H1 (cell line): ENCODE results near the gene ATPAF1. TPM values are rescaled to one million over a fixed set of nuclear protein-coding genes. Genes with fewer than 3 reads are reported as not detected.

Experiments used
- BCL11A ChIP-seq, 2 experiments: IDR thresholded peaks; one replicate each; pipeline ENCODE4 v1.6.1; 2011; ENCODE audit warnings: low read depth in 2 of 2, low read length in 2 of 2, mild to moderate bottlenecking in 2 of 2
- CEBPB ChIP-seq: IDR thresholded peaks from 2 replicates; pipeline ENCODE4 v1.6.1; 2012; ENCODE audit warnings: low read depth, low read length
- TAF7 ChIP-seq: optimal IDR thresholded peaks from 2 replicates; pipeline ENCODE3; 2011; ENCODE audit warnings: low read depth, mild to moderate bottlenecking, inconsistent platforms, low read length, moderate library complexity, borderline replicate concordance
- polyA plus RNA-seq, 7 experiments: library from polyadenylated mRNA; depleted of rRNA in 3 of 7; stranded (reverse) in 5 of 7; unstranded in 2 of 7; fragments of >200 nt in 5 of 7; fragments of 200-250 nt in 2 of 7; gene quantifications; 1 replicate in 5 of 7; 2 replicates in 1 of 7; 4 replicates in 1 of 7; pipeline versions ENCODE4 v1.2.1 to v1.2.3, GENCODE V29; 2011 to 2013; ENCODE audit warnings: missing spikeins in 2 of 7, mixed read lengths in 2 of 7
- total RNA-seq: library from RNA; stranded (reverse); fragmentation: NEBNext Ultra II Directional; extraction: Animal tissue kit (Norgen Biotek cat#: 25700); gene quantifications from 2 replicates; pipeline ENCODE4 v1.2.1, GENCODE V29; 2021
- TF ChIP-seq, protein P1 (sequence below): fragments of 300-600 bp; sonication (generic); IDR thresholded peaks from 2 replicates; pipeline ENCODE4 v1.7.1; 2012; ENCODE audit warnings: low read length, moderate library complexity, mild to moderate bottlenecking, inconsistent platforms; ENCODE audit not compliant: insufficient replicate concordance

Gene ATPAF1
- total and polyA plus RNA-seq, 2 of the 8 experiments (the other 6 are each of a cell fraction or from before 2014, with no cell fraction given) = 46.7 to 55.9 TPM

DNA sequence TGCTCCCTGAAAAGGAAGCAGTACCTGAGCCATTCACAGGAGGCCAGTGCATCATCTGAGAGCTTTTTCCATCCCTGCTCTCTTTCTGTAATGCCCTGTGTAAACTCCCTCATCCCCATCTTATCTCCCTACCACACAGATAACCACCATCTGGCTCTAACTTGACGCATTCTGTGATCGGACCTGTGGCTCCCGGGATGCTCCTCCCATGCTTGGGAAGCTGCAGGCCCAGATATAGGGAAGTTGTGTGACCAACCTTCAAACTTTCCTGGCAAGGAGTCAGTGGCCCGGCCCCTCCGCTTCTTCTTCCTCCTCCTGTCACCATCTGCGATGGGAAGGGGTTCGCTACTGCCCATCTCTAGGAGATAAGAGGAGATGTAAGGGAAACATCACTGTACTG lies 85.2 kb downstream of the ATPAF1 start (continued):
- TF ChIP-seq, protein P1, sequence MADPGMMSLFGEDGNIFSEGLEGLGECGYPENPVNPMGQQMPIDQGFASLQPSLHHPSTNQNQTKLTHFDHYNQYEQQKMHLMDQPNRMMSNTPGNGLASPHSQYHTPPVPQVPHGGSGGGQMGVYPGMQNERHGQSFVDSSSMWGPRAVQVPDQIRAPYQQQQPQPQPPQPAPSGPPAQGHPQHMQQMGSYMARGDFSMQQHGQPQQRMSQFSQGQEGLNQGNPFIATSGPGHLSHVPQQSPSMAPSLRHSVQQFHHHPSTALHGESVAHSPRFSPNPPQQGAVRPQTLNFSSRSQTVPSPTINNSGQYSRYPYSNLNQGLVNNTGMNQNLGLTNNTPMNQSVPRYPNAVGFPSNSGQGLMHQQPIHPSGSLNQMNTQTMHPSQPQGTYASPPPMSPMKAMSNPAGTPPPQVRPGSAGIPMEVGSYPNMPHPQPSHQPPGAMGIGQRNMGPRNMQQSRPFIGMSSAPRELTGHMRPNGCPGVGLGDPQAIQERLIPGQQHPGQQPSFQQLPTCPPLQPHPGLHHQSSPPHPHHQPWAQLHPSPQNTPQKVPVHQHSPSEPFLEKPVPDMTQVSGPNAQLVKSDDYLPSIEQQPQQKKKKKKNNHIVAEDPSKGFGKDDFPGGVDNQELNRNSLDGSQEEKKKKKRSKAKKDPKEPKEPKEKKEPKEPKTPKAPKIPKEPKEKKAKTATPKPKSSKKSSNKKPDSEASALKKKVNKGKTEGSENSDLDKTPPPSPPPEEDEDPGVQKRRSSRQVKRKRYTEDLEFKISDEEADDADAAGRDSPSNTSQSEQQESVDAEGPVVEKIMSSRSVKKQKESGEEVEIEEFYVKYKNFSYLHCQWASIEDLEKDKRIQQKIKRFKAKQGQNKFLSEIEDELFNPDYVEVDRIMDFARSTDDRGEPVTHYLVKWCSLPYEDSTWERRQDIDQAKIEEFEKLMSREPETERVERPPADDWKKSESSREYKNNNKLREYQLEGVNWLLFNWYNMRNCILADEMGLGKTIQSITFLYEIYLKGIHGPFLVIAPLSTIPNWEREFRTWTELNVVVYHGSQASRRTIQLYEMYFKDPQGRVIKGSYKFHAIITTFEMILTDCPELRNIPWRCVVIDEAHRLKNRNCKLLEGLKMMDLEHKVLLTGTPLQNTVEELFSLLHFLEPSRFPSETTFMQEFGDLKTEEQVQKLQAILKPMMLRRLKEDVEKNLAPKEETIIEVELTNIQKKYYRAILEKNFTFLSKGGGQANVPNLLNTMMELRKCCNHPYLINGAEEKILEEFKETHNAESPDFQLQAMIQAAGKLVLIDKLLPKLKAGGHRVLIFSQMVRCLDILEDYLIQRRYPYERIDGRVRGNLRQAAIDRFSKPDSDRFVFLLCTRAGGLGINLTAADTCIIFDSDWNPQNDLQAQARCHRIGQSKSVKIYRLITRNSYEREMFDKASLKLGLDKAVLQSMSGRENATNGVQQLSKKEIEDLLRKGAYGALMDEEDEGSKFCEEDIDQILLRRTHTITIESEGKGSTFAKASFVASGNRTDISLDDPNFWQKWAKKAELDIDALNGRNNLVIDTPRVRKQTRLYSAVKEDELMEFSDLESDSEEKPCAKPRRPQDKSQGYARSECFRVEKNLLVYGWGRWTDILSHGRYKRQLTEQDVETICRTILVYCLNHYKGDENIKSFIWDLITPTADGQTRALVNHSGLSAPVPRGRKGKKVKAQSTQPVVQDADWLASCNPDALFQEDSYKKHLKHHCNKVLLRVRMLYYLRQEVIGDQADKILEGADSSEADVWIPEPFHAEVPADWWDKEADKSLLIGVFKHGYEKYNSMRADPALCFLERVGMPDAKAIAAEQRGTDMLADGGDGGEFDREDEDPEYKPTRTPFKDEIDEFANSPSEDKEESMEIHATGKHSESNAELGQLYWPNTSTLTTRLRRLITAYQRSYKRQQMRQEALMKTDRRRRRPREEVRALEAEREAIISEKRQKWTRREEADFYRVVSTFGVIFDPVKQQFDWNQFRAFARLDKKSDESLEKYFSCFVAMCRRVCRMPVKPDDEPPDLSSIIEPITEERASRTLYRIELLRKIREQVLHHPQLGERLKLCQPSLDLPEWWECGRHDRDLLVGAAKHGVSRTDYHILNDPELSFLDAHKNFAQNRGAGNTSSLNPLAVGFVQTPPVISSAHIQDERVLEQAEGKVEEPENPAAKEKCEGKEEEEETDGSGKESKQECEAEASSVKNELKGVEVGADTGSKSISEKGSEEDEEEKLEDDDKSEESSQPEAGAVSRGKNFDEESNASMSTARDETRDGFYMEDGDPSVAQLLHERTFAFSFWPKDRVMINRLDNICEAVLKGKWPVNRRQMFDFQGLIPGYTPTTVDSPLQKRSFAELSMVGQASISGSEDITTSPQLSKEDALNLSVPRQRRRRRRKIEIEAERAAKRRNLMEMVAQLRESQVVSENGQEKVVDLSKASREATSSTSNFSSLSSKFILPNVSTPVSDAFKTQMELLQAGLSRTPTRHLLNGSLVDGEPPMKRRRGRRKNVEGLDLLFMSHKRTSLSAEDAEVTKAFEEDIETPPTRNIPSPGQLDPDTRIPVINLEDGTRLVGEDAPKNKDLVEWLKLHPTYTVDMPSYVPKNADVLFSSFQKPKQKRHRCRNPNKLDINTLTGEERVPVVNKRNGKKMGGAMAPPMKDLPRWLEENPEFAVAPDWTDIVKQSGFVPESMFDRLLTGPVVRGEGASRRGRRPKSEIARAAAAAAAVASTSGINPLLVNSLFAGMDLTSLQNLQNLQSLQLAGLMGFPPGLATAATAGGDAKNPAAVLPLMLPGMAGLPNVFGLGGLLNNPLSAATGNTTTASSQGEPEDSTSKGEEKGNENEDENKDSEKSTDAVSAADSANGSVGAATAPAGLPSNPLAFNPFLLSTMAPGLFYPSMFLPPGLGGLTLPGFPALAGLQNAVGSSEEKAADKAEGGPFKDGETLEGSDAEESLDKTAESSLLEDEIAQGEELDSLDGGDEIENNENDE = no peak
- TF ChIP-seq BCL11A (IDR thresholded peaks at IDR 0.05; ENCODE audit: low read depth in 2 of 2, low read length in 2 of 2) = no peak
- TF ChIP-seq CEBPB = no peak
- TF ChIP-seq TAF7 = no peak
